Measurements from ENCODE around the gene TTC19. TPM values are rescaled to one million over a fixed set of nuclear protein-coding genes. Genes with fewer than 3 reads are reported as not detected.

Gene TTC19
- total RNA-seq, 1 donor from 2014 or later, result 21.9 TPM

DNA sequence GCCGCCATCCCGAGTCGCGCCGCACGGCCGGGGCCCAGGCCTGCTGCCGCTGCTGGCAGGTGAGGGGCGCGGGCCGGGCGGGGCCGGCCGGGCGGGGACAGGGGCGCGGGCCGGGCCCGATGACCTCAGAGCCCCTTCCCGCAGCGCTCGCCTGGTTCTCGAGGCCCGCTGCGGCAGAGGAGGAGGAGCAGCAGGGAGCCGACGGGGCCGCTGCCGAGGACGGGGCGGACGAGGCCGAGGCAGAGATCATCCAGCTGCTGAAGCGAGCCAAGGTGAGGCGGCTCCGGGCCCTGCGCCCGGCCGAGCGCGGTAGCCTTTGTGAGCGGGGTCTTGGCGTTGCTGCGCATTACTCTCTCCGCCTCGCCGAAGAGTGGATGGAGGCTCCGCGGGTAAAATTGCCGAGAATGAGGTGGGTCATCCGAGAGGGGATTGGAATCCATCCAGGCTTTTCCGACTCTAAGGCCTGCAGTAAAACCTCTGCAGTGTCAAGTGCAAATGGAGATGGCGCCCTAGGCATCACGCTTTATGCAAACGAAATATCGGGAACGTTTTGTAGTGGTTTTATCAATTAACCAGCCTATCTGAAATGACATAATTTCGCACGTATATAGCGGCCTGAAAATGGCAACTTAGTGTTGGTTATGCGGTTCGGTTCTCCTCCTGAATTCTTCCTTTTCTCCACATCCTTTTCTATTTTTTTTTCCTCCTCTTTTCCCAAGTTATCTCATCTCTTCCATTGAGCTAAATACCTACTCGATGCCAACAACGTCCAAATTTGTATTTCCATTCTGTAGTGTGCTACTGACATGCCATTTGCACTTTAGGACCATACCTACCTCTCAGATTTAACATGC lies 577 bp downstream of the TTC19 start:
- DNase-seq (ENCODE audit: low read depth), result peak; percentile 30
- Histone ChIP-seq H3K79me2 (ENCODE audit: insufficient read depth, low read length) (peaks cover 46% of the 10 kb centered on the region), H3K4me2 (ENCODE audit: low read length) (peak overlapping the region; percentile 91), H3K9ac (ENCODE audit: low read length) (peak overlapping the region; percentile 96), H3K4me1 (ENCODE audit: insufficient read depth, low read length) (peaks cover 16% of the 10 kb centered on the region), H3K27ac (ENCODE audit: low read depth, low read length) (peak overlapping the region; percentile 96), H3K9me3 (ENCODE audit: insufficient read depth, low read depth, low read length) (no peaks in the 10 kb centered on the region), H3K36me3 (ENCODE audit: insufficient read depth, low read length) (peaks cover 35% of the 10 kb centered on the region), H4K20me1 (ENCODE audit: insufficient read depth, low read length) (peaks cover 30% of the 10 kb centered on the region), H2AFZ (ENCODE audit: low read depth, low read length) (no peak overlapping the region), H3K27me3 (ENCODE audit: insufficient read depth, low read length) (no peaks in the 10 kb centered on the region), H3K4me3 (ENCODE audit: insufficient read depth, low read depth, low read length) (peak overlapping the region; percentile 85)
- Mint-ChIP-seq H3K36me3 (ENCODE audit: low read depth, unreplicated experiment) (peaks cover 32% of the 10 kb centered on the region), H3K9me3 (ENCODE audit: unreplicated experiment) (no peaks in the 10 kb centered on the region), H3K27me3 (ENCODE audit: low read depth, unreplicated experiment) (no peaks in the 10 kb centered on the region), H3K27ac (ENCODE audit: unreplicated experiment) (peak overlapping the region; percentile 67), H3K4me3 (ENCODE audit: unreplicated experiment) (peak overlapping the region; percentile 94), H3K4me1 (ENCODE audit: low read depth, unreplicated experiment) (peaks cover 9% of the 10 kb centered on the region)
- FAIRE-seq, result no peak
- TF ChIP-seq, protein P1, sequence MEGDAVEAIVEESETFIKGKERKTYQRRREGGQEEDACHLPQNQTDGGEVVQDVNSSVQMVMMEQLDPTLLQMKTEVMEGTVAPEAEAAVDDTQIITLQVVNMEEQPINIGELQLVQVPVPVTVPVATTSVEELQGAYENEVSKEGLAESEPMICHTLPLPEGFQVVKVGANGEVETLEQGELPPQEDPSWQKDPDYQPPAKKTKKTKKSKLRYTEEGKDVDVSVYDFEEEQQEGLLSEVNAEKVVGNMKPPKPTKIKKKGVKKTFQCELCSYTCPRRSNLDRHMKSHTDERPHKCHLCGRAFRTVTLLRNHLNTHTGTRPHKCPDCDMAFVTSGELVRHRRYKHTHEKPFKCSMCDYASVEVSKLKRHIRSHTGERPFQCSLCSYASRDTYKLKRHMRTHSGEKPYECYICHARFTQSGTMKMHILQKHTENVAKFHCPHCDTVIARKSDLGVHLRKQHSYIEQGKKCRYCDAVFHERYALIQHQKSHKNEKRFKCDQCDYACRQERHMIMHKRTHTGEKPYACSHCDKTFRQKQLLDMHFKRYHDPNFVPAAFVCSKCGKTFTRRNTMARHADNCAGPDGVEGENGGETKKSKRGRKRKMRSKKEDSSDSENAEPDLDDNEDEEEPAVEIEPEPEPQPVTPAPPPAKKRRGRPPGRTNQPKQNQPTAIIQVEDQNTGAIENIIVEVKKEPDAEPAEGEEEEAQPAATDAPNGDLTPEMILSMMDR (IDR thresholded peaks at IDR 0.05; ENCODE audit: insufficient read depth, low read depth, low read length), result no peak
- no peak for TF ChIP-seq EZH2 (IDR thresholded peaks at IDR 0.05; ENCODE audit: insufficient read depth, low read length)

DNA sequence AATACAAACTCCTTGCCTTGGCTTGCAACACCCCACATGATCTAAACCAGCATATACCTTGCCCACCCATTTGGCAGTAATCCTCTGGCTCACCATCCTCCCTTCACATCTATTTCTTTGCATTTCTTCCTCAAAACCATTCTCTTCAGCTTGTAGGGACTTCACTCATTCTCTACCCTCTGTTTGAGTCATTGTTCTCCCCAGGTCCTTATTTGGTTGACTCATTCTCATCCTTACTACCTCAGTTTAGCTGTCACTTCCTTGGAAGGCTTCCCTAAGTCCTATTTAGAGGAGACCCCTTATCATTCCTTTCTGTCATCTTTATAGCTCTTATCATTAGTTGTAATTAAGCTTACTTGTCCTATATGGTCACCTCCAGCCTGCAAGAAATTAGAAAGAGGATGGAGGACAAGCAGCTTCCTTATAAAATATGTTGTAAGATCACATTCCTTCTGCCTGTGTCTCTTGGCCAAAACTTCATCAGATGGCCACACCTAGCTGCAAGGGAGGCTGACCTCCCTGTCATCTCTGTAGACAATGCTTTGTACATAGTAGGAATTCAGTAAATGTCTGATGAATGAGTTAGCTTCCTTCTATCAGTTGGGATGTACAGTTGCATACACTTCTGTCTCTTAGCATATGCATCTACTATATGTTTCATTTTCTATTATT lies 1.7 kb downstream of the TTC19 start:
- H3K27ac ChIP-seq (ENCODE audit: low read depth, low read length), result no peak overlapping the region
- H3K9ac ChIP-seq (ENCODE audit: low read length), result peak overlapping the region; percentile 96
- FAIRE-seq (no peak), DNase-seq (ENCODE audit: low read depth) (no peak)
- H3K9me3 ChIP-seq (ENCODE audit: insufficient read depth, low read depth, low read length), result no peaks in the 10 kb centered on the region
- peaks cover 30% of the 10 kb centered on the region for H4K20me1 ChIP-seq (ENCODE audit: insufficient read depth, low read length)
- H3K79me2 ChIP-seq (ENCODE audit: insufficient read depth, low read length), result peaks cover 48% of the 10 kb centered on the region
- no peak for TF ChIP-seq EZH2 (IDR thresholded peaks at IDR 0.05; ENCODE audit: insufficient read depth, low read length)
- TF ChIP-seq, protein P1 (IDR thresholded peaks at IDR 0.05; ENCODE audit: insufficient read depth, low read depth, low read length), result no peak
- peaks cover 41% of the 10 kb centered on the region for H3K36me3 ChIP-seq (ENCODE audit: insufficient read depth, low read length)
- H3K27ac Mint-ChIP-seq (ENCODE audit: unreplicated experiment), result no peak overlapping the region
- no peaks in the 10 kb centered on the region for H3K9me3 Mint-ChIP-seq (ENCODE audit: unreplicated experiment)
- peak overlapping the region; percentile 85 for H3K4me3 ChIP-seq (ENCODE audit: insufficient read depth, low read depth, low read length)
- peaks cover 16% of the 10 kb centered on the region for H3K4me1 ChIP-seq (ENCODE audit: insufficient read depth, low read length)
- peaks cover 33% of the 10 kb centered on the region for H3K36me3 Mint-ChIP-seq (ENCODE audit: low read depth, unreplicated experiment)
- peak overlapping the region; percentile 94 for H3K4me3 Mint-ChIP-seq (ENCODE audit: unreplicated experiment)
- no peaks in the 10 kb centered on the region for H3K27me3 ChIP-seq (ENCODE audit: insufficient read depth, low read length)
- no peaks in the 10 kb centered on the region for H3K27me3 Mint-ChIP-seq (ENCODE audit: low read depth, unreplicated experiment)
- H3K4me1 Mint-ChIP-seq (ENCODE audit: low read depth, unreplicated experiment), result peaks cover 9% of the 10 kb centered on the region
- no peak overlapping the region for H2AFZ ChIP-seq (ENCODE audit: low read depth, low read length)
- H3K4me2 ChIP-seq (ENCODE audit: low read length), result peak overlapping the region; percentile 91
